Head of caudate nucleus (tissue), 42 donors: ENCODE measurements around the gene NSFL1C.
"Not testable (repeated sequence)": the region's sequence is repeated elsewhere in the genome, so short reads cannot be mapped to it uniquely, and the experiment has no call there.

ENCODE experiments used
- DNase-seq, 42 donors: peaks; one replicate each; pipeline versions ENCODE4 v3.0.0 to v3.0.0-alpha.2; 2020 to 2021; ENCODE audit warnings: mixed read lengths in 7 of 42
- intact Hi-C: fragments of 100-400 bp; cut with DNase I; formaldehyde crosslinking; loops from one replicate; pipeline ENCODE4 v1.15.0; 2022

NSFL1C gene

DNA sequence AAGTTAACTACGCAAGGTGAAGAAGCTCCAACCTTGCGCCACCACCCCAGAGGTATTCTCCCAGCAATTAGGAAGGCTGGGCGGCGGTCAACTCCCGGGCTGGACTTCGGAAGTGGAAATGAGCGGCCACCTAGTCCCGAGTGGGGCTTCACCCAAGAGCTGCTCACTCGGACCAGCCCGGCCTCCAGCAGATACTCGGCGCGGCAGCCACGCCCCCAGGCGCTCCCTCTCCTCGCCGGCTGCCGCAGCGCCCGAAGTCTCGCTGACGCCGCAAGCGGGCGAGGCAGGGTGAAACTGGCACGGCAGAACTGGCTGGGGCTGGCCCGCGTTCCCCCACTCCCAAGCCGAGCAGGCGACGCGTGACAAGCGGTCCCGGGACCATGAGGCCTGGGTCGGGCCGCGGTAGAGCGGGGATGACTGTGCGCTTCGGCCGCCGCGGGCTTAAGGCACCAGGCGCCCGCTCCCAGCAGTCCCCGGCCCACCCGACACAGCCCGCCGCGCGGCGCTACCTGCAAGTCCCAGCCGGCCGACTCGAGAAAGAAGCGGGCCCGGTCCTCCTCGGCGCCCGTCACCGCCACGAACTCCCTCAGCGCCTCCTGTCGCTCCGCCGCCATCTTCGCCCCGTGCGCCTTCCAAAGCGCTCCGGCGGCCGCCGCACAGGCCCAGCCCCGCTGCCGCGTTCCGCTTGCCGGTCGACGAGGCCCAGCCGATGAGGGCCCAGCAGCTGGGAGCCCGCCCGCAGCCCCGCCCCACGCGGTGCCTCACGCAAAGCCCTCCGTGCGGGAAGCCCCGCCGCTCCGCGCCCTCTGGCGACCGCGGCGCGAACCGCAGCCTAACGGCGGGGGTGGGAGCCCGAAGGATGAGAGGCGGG is at the start of gene NSFL1C:
TSS of gene NSFL1C (minus strand) at position 639 of the 871 bp plus-strand sequence. CDS start at position 614, 25 bp downstream.
- peak; percentile 83 to 99 (median 96) for DNase-seq
- intact Hi-C loops, result loop anchor here (10.0 kb wide), 1 partner anchor 152 kb away; no protein-coding TSS in a partner anchor

DNA sequence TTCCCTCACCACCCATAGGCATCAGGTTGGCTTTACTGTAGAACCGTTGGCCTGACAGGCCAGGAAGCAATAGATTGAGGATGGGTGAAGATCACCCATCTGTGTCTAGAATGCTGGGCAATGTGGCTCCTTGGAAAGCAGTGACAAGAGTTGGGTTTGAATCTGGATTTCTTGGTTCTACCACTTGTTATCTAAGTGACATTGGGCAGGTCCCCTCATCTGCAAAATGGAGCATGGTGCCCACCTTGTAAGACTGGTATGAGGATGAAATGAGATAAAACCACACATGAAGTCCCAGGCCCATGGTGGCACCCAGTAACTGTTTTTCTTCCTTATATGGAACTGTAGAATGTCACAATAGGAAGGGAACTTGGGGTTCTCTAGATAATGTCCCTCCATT is 47.2 kb upstream of the NSFL1C start:
- no peak for DNase-seq
- intact Hi-C loops, result no loop called here

DNA sequence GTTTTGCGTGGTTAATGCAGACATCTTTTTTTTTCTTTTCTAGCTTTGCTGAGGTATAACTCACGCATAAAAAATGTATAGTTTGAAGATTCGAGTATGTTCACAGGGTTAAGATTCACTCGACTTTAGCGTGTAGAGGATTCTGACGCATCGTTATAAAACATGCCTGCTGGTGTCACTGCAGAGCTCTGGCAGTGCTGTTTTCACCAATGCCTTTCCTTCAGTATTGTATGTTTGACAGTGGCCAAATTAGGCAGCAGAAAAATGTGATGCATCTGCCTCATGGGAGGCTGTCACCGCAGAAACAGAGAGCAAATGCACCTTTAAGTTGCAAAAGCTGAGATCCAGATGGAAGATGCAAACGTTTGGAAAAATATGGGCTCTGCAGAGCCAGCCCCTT is 42.6 kb upstream of the NSFL1C start:
- intact Hi-C loops, result no loop called here
- DNase-seq, result peak in 34 of 42 donors; percentile 18 to 76 (median 43)

DNA sequence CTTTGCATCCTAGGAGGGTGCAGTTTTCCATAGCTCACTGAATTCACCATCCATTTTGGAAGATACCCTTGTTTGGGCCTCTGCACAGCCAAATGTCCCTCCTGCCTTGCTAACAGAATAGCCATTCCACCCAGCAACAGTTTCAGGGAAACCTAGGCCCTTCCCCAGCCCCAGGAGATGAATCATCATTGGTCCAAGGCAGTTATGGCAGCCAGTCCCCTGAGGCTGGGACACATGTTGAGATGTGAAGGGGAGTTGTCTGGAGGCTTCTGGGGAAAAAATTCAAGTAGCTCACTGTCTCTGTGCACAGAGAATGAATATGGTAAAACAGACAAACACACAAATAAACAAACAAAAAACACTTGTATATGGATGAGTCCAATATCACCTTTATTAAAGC is 41.9 kb upstream of the NSFL1C start:
- DNase-seq, result no peak
- intact Hi-C loops, result no loop called here

DNA sequence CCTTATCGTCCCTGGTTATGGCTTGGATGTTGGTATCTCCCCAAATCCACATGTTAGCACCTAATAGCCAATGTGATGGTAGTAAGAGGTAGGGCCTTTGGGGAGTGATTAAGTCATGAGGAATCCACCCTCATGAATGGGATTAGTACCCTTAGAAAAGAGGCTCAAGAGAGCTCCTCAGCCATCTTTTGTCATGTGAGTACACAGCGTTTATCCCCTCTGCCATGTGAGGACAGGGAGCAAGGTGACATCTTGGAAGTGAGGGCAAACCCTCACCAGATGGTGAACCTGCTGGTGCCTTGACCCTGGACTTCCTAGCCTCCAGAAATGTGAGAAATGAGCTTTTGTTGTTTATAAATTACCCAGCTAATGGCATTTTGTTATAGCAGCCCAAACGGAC is 40.6 kb upstream of the NSFL1C start:
- DNase-seq, result no peak
- intact Hi-C loops, result no loop called here

DNA sequence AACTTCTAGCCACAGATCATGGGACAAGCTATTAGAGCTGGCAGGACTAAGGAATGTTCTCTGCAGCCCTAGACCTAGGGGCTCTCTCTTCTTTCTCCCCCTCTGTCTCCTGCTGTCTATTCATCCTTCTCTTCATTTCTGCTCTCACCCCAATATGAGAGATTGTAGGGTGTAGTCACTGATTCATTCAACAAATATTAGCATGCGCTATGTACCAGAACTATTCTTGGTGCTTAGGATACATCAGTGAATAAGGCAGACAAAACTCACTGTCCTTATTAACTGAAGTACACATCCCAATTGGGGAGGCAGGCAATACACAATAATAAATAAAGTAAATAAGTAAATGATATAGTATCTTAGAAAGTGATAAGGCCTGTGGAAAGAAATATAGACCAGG is 39.2 kb upstream of the NSFL1C start:
- intact Hi-C loops, result no loop called here
- no peak for DNase-seq

DNA sequence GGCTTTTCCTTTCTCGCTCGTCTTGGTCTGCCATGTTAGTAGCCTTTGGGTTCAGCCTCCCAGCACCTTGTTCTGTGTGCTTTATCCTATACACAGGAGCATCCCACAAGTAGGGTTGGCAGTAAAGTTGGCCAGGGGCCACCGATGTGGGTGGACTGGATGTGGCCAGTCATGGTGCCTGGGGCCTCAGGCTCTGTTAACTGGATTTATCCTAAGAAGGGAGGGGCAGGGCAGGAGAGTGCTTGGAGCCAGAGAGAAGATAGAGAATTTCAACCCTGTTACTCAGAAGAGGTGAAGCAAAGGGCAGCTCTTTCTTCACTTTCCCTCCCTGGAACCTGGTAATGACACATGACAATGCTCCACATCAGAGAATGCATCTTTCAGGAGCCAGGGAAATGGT is 38.7 kb upstream of the NSFL1C start:
- intact Hi-C loops, result no loop called here
- no peak for DNase-seq

DNA sequence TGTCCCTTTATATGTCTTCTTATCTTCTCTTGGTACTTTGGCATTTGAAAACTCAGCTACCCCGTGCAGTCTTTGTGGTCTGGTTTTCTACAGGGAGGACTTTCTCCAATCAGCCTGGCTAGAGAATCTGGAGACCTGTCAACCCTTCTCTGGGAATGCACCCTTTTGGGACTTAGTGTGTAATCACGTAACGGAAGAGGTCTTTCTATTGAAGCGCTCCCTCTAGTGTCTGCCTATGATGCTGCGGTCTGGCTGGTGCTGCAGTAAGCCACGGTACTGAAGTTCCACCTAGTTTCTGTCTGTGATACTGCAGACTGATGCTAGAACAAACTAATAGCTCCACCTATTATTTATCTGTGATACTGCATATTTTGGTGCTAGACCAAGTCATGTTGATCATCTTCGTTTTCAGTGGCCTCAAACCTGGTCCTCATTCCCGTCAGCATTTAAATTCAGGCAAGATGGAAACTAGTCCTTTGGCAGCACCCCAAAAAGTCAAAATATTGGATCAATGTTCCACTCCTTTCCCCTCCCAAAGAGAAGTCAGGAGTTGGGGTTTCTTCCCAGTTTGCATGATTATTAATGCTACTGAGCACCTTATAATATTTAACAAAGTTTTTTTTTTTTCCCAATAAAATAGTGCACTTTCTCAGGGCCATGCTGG is 37.0 kb upstream of the NSFL1C start:
- intact Hi-C loops, result no loop called here
- DNase-seq, result peak; percentile 42 to 89 (median 72)

DNA sequence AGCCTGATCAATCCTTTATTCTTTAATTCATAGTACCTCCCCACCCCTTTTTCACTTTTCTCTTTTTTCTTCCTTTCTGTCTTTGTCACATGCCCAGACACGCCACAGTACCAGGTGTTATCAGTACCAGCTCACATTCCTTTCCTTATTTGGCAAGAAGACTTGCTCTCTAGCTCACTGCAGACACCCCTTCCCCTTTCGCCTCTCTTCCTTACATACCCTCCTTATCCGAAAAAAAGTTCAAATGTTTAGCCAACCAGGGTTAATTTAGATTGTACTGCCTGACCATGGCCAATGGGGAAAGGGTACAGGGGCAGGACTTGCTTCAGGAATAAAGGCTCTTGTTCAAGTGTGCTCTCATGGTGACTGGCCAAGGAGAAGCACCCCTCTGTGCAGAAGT is 33.8 kb upstream of the NSFL1C start:
- DNase-seq, result no peak
- intact Hi-C loops, result no loop called here

DNA sequence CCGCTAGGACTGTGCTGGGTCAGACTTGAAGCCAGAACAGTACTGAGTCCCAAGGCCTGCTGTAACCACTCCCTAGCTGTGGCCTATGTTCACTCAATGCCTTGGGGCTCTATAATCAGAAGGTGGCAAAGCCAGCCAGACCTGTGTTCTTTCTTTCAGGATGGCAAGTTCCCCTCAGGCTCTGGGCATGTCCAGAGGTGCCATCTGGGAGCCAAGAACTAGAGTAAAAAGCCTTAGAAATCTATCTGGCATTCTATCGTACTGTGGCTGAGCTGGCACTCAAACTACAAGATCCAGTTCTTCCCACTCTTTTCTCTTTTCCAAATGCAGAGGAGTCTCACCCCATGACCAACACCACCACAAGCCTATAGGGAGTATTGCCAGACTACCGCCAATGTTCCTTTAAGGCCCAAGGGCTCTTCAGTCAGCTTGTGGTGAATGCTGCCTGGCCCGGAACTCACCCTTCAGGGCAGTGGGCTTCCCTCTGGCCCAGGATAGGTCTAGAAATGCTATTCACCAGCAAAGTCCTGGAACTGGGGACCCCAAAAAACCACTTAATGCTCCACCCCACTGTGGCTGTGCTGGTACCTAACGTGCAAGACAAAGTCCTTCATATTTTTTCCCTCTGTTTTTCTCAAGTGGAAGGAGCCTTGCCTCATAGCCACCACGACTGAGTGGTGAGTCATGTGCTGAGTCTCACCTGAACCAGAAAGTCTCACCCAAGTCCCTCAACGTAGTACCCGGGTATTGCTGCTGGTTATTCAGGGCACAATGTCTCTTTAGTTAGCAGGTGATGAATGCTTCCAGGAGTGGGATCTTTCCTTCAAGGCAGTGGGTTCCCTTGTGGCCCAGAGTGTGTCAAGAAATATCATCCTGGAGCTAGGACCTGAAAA is 33.1 kb upstream of the NSFL1C start:
- DNase-seq, result no peak
- intact Hi-C loops, result no loop called here

DNA sequence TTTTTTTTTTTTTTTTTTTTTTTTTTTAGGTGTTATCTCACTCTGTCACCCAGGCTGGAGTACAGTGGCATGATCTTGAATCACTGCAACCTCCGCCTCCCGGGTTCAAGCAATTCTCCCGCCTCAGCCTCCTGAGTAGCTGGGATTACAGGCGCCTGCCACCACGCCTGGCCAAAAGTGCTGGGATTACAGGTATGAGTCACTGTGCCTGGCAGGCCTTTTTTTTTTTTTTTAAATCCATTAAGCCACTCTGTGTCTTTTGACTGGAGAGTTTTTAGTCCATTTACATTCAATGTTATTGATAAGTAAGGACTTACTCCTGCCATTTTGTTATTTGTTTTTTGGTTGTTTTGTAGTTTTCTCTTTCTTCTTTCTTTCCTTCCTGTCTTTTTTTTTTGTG is 30.7 kb upstream of the NSFL1C start:
- DNase-seq, intact Hi-C loops: not testable (repeated sequence)

DNA sequence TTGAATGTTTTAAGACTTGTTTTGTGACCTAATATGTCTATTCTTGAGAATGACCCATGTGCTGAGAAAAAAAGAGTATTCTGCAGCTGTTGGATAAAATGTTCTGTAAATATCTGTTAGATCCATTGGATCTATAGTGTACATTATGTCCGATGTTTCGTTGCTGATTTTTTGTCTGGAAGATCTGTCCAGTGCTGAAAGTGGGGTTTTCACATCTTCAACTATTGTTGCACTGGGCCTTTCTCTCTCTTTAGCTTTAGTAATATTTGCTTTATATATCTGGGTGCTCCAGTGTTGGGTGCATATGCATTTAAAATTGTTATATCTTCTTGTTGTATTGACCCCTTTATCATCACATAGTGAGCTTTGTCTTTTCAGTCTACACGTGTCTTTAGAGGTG is 30.3 kb upstream of the NSFL1C start:
- intact Hi-C loops, result no loop called here
- DNase-seq, result no peak

DNA sequence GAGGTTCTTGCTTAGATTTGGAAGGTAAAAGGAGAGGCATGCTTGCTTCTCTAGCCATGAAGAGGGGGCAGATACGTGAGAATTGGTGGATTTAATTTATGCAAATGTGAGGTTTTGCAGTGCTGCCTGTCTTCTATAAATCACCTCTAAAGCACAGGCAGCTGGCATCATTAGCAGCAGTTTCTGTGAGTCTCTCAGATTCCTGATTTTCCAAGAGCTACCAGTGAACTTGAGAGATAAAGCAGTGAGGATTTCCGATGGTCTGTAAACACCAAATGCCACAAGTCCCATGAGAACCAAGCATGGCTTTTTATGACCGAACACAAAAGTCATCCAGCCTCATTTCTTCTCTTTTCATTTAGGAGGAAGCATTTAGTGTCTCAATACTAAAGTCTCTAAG is 27.8 kb upstream of the NSFL1C start:
- intact Hi-C loops, result no loop called here

DNA sequence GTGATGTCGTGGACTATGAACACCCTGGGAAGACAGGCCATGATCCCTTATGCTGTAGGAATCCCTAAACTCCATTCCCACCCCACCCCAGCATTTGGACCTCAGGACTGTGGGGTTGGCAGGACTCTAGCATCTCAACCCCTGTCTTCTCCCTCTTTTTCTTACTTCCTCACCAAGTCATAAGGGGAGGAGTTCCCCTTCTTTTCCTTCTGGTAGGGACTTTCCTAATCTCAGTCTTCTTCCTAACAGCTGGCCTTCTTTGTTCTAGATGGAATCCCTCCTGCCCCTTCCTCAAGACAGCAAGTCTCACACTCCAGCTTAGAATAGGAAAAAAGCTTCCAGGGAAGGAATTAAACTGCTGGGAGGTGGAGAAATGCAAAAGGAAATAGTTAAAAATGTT is 26.9 kb upstream of the NSFL1C start:
- DNase-seq, result no peak
- intact Hi-C loops, result no loop called here

More for the DNA sequence above, 27.8 kb upstream of the NSFL1C start:
- peak in 1 of 42 donors; percentile 30 for DNase-seq

DNA sequence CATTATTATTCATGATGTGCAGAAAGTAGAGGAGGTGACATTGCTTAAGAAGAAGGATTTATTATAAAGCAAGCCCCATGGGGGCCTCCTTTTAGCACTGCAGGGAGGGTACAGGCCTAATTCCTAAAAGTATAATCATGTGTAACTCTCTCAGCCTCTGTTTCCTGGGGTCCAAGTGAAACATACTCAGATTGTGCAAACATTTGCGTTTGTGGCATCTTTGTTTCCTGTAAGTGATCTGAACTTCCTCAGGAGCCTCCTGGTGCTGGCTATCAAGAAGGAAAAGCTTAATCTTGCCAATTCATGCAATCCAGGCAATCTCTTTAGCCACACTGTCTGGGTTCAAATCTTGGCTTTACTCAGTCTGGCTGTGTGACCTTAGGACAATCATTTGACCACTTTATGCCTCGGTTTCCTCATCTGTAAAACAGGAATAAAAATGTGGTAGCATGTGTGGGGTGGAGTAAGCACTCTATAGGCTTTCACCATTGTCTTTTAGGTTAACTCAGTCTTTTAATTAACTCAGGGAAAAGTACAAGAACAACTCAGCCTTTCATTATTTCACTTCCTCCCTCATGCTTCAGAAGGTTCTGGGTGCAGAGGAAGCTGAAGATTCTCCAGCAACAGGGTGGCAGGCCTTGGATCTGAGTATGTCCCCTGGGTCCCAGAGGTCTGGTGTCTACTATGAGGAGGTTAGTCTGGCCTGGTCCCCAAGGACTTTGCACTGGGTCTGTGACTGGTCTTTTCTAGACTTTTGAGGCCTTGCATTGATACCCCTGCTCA is 25.4 kb upstream of the NSFL1C start:
- no peak for DNase-seq
- intact Hi-C loops, result no loop called here

DNA sequence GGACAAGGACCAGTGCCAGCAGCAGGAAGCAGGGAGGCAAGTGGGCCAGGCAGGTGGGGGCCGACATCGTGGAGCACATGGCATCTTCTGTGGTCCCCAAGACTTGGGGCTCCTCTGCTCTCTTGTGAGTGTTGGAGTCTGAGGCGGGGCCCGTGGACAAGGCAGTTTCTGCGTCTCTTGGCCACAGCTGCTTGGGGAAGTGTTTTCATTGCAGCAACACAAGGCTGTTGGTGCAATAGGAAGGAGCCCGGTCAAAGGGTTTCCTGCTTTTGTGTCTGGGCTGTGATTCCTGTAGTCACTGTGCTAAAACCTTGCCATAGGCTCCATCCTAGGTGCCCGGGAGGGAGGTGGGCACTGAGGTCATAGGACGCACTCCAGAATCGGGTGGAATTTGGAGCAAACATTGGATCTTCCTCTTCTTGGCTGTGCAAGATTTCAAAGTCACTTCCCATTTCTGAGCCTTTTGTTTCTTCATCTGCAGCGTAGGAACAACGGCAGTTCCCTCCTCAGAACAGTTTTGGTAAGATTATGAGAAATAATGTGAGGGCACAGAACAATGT is 24.7 kb upstream of the NSFL1C start, which contains the start of gene SIRPB2:
TSS of gene SIRPB2 (minus strand) at position 140 of the 560 bp plus-strand sequence. CDS start at position 79, 61 bp downstream.
- DNase-seq, result peak in 29 of 42 donors; percentile 10 to 56 (median 29)
- intact Hi-C loops, result no loop called here

DNA sequence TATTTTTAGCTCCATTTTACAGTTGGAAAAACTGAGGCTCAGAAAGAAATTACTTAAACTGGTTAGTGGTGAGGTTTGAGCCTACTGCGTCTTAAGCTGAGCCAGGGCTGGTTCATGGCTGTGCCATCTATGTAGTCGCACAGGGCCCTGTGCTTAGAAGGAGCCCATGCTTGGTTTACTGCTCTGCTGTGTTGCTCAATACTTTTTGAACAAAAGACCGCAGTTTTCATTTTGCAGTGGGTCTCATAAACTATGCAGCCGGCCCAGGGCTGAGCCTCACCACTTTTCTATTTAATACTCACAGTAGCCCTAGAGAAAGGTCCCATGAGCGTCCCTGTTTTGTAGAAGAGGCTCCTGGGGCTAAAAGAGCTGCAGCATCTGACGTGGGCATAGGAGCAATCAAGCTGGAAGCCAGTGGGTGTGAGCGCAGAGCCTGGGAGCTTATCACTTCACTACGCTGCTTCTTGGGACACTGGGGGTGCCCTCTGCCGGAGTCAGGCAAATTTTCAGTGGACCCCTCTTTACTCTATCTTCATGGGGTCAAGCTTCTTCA is 24.1 kb upstream of the NSFL1C start:
- DNase-seq, result no peak
- intact Hi-C loops, result no loop called here
